ENCODE results near the gene ZSWIM6.

The ZSWIM6 gene

DNA sequence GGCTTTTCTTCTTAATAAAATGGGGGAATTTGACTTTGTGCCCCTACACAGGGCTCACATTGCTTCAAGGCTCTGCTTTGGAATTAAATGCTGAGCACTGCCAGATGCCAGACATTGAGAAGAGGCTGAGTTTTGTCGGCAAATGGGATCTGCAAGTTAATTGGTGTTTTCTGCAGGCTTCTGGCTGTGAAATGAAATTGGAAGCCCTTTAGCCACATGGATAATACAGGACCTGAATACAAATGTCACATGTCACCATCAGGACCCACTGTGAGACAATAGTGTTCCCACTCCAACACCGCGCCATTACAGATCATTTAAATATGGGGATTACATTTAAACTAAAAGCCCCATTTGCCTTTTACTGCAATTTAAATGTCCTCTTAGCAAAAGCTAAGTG, 164.4 kb downstream of the ZSWIM6 start:
- no peak for DNase-seq

DNA sequence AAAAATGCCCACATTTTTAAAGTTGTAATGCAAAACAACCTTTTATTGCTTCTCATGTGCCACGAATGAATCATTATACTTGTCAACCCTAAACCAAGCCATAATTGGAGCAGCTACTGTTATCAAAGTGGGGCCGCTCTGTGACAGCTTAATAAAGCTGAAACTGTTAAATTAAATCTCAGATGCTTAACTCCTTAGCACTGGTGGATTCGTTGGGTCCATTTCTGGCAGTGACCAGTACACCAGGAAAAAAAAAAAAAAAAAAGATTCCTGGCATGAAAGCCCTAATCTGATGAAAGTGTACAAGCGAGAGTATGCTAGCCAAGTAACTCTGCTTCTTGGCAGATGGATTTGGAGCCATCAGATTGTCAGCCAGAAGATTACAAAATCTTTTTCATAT, 164.8 kb downstream of the ZSWIM6 start:
- DNase-seq = no peak

DNA sequence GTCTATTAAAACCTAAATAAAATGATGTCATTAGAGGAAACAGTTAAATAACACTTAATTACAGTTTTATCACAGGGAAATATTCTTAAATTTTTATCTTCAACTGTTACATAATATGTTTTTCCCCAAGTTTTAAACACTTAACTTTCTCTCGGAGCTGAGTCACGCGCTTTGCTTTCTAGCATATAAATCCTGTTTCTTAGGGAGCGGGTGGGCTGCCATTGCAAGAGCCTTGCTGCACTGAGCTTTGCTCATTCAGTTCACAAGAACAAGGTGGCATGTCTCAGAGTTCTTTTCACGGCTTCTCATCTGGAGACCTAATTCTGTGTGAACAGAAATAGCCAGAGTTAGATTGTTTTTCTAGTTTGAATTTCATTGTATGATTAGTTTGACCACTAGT, 166.1 kb downstream of the ZSWIM6 start:
- DNase-seq = no peak

DNA sequence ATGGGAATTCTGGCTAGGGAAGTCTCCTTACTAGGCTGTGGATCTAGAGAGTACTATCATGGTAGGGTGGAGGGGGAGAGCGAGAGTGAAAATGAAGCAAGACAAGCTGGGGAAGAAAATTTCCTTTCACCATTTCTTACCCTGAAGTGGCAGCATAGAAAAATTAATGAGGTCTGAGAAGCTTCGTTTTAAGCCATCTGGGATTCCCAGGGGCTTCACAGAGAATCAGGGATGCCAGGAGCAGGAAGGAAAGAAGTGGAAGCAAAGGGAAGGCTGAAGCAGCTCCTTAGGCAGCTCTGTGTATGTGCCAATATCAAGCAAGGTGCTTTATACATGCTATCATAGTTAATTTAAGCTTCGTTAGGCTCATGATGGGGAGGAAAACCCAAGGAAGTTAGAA, 169.9 kb downstream of the ZSWIM6 start:
- no peak for DNase-seq

DNA sequence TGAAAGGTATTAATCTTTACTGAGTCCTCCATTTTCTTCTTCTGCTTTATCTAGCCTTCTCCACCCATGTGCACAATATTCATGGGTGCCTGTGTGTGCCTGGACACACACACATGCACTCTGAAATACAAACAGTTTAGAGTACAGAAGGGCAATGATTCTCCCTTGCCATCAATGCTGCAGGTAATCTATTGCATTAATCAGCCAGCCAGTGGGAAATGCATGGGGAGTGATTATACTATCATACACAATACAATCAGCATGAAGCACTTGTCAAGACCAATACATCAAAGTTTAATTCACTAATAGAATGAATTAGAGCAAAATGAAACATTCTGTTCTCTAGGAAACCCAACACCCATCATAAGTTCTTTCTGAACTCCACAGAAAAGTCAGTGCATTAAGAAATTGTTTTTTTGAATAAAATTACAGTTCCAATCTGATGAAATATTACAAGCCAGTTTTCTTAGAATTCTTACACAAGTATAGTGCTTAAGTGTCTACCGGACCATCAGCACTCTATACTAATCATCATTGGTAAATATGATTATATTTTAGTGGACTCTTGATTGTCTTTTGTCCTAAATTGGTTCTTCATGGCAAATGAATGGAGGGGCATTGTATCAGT, 172.2 kb downstream of the ZSWIM6 start:
- no peak for DNase-seq

DNA sequence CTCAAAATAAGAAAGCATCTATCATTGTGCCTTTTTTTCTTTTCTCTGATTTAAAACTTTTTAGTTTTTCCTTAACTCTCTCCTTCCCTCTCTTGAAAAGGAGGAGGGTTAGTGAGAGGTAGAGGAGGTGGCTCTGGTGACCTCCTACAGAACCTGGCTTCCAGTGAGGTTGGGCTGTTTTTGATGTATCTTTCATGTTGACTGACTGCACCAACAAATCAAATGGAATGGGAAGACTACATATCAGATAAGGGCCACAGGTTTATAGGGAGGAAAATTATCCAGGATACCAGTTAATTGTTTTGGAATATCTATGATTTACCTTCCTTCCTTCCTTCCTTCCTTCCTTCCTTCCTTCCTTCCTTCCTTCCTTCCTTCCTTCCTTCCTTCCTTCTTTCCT, 173.2 kb downstream of the ZSWIM6 start:
- DNase-seq = no peak

DNA sequence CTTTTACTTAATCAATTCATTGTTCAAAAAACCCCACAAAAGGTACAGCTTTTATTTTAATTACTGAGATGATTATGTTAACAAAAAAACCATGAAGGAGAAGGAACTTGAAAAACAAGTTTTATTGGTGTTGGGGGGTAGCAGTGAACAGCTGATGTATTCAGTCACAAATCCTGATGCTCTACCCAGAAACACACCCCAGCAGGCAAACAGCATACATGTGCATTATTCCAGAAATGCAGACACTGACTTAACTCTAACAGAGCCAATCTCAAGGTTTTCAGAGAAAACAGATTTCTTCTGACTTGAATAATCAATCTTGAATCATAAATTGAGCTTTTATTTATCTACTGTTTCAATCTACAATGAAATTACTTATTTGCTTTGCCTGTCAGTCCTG, 175.2 kb downstream of the ZSWIM6 start:
- no peak for DNase-seq

DNA sequence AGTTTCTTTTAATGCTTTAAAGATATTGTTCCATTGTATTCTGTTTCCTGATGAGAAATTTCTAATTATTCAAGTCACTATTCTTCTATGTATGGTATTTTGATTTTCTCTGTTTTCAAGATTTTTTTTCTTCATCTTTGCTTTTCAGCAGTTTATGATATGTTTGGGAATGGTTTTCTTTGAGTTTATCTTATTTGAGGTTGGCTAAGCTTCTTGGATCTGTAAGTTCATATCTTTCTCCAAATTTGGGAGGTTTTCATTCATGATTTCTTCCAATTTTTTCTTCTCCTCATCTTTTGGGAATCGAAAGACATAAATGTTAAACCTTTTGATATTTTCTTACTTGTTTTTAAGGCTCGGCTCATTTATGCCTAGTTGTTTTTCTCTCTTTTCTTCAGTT, 184.9 kb downstream of the ZSWIM6 start:
- no peak for DNase-seq

DNA sequence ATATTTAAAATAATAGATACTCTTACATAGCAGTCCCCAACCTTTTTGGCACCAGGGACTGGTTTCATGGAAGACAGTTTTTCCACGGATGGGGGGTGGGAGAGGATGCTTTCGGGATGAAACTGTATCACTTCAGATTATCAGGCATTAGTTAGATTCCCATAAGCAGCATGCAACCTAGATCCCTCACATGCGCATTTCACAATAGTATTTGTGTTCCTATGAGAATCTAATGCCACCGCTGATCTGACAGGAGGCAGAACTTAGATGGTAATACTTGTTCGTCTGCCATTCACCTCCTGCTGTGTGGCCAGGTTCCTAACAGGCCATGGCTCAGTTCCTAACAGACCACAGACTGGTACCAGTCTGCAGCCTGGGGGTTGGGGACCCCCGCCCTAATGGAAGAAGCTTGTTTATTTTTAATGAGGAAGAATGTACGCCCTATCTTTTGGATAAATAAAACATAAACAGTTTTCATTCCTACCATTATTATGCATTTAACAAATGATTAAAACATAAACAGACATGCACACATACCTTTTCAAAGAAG, 187.7 kb downstream of the ZSWIM6 start:
- DNase-seq = no peak

DNA sequence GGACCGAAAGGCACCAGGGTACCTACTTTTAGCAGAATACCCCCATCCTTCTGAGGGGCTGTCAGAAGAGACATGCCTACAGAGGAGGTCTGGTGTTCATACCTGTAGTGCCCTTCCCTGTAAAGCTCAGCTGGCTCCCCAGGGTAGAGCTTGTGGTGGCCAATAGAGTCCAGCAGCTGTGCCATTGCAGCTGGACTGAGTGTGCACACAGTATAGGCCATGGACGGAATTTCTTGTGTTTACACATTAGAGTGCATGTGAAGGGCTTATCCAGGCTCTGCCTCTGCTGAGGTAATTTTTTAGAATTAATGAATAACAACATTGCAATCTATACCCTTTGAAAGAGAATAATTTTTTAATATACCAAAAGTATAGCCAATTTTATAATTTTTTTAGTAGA, 191.0 kb downstream of the ZSWIM6 start:
- DNase-seq = no peak

DNA sequence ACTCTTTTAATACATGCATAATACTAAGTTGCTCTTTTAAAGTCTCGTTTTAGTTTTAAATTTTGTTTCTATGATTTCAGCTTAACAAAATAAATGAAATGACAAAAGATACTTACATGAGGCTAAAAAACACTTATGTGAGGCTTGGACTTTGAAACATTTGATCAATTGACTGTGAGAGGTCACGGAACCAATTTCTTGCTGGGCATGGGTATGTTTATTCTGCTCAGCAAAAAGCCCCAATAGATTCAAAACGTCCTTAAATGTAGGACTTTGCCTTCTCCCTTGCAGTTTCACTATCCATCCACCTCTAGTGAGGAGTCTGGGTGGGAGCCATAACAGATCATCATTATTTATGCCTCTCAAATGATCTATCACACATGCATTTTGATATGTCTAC, 191.9 kb downstream of the ZSWIM6 start:
- DNase-seq = no peak

DNA sequence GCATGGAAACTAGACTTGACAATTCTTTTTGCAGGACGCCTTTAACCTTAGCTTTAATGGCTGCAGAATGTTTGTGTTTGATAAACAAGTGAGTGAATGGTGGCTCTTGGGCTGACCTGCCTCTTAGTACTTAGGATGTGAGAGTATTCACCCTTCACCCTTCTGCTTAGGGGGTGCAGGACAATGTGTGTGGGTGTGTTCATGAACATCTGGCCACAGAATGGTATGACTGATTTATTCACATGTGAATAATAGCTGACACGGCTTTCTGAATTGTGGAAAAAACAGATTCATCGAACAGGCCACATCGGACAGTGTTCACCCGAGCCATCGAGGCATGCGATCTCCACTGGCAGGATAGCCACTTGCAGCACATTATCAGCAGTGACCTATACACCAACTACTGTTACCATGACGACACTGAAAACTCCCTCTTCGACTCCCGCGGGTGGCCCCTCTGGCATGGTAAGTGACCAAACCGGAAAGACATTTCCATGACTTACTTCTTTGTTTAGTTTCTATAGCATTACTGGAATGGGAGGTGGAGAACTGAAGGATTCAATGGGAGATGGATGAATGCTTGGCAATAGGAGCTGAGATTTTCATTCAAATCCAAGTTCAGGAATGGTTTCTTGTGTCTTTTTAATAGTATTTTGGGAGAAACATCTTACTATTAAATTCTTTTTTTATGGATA, 193.6 kb downstream of the ZSWIM6 start:
- DNase-seq = no peak

DNA sequence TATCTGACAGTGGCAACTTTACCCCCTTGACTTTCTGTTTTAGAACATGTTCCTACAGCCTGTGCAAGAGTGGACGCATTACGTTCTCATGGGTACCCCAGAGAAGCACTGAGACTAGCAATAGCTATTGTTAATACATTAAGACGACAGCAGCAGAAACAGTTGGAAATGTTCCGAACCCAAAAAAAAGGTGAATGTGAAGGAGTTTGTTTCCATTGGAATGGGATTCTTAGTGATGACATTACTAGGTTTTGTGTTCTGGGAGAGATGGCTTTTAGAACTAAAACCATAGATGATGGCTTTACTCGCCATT, 194.1 kb downstream of the ZSWIM6 start:
- no peak for DNase-seq

DNA sequence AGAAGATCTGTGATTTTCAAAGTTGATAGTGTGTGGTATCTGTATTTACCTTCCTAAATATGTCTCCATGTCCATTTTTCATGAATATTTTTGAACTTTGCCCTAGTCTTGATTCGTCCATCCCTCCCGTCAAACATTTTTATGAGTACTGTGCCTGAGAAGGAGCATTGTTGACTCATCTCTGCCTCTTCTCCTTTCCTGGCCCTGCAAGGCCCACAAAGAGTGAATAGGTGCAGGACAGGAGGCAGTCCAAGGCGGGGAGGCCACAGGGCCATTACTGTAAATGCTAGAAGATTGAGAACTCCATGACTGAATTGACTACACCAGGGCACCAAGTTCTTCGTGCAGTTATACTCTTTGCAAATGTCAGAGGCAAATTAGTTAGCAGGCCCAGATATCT, 200.9 kb downstream of the ZSWIM6 start:
- no peak for DNase-seq

DNA sequence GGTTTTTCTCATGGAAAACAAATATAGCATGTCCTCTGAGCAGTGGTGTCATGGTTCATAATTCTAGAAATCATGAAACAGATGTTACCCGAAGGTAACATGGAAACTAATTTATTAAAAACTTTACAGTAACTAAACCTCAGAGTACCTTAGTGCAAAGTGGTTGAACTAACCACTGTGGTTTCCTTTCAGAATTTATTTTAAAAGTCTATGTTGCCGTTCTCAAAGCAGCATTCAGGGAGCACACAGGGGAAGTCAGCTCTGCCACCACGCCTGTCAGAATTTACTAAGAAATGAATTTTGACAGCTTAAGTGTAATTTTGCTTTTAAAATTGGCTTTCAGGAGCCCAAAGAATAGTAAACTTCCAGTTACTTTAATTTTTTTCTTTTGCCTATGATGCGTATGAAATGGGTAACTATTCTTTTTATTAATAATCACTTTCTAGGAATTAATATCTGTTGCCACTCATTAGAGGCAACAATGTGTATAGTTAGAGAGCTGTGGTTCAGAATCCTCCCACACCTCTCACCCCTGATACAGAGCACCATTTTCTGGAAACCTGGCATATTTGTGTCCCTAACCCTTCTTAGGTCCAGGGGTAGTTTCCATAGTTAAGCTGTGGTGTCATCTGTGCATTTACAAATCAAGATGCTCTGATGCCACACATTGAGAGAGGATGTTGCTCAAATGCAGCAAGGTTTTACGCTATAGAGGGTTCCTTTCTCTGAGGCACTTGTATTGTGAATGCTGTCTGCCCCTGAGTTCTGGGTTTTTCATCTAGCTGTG, 202.6 kb downstream of the ZSWIM6 start:
- no peak for DNase-seq

DNA sequence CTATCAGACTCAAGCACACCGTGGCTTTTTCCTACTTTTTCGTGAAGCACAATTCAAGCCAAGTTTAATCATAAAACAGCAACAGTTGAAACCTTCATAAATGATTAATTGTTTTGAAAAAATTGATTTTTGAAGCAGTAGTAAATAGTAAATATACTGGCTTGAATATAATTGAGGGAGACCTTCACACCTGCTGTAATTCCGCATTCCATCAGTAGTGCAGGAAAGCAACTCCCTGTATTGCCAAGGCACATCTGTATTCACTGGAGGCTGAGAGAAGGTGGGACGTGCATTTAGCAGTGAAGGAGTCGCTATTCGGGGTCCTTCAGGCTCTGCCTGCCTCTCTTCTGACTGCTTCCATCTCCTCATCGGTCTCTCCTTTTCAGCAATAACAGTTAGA, 203.8 kb downstream of the ZSWIM6 start:
- DNase-seq = no peak

DNA sequence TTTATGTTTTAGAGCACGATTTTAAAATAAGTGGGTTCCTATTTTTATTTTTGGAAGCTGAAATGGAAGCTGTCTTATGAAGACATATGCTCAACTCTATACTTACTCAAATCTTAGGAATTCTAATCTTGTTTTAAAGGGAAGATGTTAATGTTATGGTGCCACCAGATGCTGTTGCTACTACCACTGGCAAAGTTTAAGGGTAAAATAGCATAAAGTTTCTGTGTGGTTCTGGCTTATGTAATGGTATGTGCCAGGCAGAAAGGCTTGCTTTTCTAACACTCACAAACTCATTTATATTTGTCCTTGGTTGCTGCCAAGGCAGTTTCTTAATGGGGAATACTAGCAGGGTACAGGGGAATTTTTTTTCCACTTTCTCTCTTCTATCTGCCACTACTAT, 204.9 kb downstream of the ZSWIM6 start:
- no peak for DNase-seq

DNA sequence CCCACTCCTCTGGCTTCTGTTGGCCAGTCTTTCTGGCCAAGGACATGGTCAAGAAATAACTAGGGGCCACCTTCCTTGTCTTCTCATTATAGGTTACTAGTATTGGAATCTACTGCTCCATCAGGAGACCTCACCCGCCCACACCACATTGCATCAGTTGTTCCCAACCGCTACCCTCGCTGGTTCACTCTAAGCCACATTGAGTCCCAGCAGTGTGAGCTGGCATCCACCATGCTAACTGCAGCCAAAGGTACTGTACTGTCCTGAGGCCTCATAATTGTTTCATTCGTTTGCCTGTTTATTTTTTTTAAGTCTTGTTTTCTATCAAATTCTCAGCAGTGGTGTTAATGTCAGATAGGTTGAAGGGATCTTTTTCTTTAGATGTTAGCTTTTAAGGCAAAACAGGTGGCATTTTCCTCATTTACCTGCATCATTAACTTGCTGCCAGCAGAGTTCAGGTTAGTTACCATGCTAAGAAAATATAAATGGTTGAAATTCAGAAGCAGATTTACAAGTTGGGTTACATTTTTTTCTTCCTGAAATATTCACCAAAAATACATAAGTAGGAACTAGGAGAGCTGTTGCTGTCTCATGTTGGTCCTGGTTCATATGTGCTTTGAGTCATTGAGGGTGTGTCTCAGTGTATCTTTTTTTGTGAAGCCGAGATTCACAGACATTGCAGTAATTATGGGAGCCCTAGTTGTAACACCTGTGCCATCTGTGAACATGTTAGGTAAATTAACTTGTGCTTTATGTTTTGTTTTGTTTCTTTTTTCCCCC, 206.9 kb downstream of the ZSWIM6 start:
- DNase-seq = no peak

DNA sequence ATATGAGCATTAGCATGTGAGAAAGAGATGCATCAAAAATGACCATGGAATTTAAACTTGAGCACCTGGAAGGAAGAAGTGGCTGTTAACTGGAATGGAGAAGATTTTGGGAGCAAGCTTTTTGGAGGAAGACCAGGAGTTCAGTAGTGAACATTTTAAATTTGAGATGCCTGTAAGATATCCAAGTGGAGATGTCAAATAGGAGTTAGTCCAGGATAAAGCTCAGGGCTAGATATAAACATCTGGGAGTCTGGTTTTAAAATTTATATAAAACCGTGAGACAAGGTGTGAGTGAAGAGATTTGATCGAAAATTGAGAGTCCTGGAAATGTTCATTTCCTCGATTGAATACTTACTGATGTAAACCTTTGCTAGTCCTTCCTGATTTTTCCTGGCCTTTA, 217.5 kb downstream of the ZSWIM6 start:
- DNase-seq = no peak

DNA sequence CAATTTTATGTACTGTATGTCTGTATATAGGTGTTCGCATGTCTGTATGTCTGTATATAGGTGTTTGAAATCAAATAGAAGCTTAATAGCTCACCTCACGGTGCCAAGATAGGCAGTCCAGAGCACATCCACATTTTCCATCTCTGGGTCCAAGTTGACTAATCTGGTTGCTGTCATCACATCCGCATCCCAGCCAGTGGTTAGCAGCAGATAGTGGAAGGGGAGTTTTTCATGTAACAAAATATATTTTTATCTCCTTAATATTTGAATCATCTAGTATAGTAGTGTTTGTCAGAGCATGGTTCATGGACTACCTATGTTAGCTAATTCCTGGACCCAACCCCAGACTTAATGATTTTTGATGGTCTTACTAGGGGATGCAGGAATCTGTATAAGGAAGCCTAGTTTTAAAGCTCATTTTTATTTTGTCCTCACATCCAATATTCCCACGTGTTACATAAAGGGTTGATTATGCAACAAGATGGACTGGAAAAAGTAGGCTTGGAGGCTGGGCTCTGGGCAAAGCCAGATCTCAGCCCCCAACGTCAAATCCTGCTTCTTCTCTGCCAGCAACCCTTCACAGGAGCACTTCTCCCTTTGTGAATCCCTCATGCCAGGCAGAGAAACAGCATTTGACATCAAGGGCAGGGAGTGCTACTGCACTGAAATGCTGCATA, 219.7 kb downstream of the ZSWIM6 start:
- no peak for DNase-seq

DNA sequence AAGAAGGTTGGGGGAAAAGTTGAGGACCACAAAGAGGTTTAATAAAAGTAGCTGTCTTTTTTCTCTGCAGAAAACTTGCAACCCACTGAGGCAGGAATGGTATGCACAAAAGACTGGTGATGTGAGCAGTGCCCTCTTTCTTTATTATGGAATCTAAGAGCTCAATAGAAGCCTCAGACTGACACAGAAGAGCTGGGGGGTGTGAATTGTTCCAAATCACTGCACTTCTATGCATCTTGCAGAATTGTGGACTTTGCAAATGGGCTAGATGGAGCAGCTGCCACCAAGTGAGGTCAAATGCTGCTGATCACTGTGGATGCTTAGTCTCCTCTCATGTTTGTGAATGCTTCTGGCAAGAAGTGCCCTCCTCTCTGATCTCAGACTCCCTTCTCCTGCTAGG, 227.1 kb downstream of the ZSWIM6 start:
- DNase-seq = no peak

DNA sequence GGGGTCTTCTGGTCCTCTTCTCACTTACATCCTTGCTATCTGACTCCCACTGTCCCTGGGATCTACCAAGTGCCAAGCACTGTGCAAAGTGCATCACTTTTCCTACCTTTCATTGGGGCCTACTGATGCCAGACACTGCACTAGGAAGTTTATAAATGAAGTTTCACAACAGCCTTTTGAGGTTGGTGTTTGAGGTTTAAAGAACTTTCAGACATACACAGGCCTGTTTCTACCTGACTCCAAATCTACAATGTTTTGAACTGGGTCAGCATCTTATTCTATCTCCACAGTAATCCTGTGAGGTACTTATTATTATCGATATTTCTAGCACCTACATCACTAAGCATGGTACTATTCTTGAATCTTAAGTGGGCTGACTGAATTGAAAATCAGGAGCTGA, 227.7 kb downstream of the ZSWIM6 start:
- no peak for DNase-seq

DNA sequence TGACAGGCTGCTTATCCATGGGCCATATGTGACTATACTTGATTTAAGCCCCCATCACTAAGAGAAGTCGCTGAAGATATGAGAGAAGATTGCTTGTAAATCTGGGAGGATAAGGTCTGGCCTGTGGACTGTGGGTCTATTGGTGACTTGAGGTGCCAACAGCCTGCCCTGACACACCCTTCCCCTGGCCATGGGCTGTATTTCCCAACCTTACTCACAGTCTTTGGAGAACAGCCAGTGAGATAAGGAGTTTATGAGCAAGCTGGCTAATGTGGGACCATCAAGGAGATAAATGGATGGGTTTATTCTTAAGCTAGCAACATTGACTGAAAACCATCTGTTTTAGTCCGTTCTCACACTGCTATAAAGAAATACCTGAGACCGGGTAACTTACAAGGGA, 231.3 kb downstream of the ZSWIM6 start:
- no peak for DNase-seq

All from NCI-H510A (cell line).